Heart left ventricle (tissue), 16 donors: ENCODE measurements around the gene KLHL26. TPM values are rescaled to one million over a fixed set of nuclear protein-coding genes. Genes with fewer than 3 reads are reported as not detected.
"Not testable (repeated sequence)": the region's sequence is repeated elsewhere in the genome, so short reads cannot be mapped to it uniquely, and the experiment has no call there.

Experiments
- ATAC-seq, 4 donors: fragments of 200-7000 bp; cut with Tn5 transposase; one replicate each; pipeline ENCODE4 v1.9.1; 2020 to 2022; ENCODE audit warnings: moderate library complexity in 4 of 4, mild to moderate bottlenecking in 3 of 4, moderate number of reproducible peaks in 1 of 4
- DNase-seq, 5 donors: peaks; one replicate each; pipeline ENCODE4 v3.0.0-alpha.2; 2020
- H3K27ac ChIP-seq, 12 donors: fragments of 200-600 bp; sonication (generic) in 4 of 12; one replicate each; pipeline versions ENCODE4 v1.5.0 to v1.8.0; 2016 to 2022; ENCODE audit warnings: mild to moderate bottlenecking in 2 of 12
- H3K27me3 ChIP-seq, 9 donors: fragments of 200-600 bp; sonication (generic) in 2 of 9; one replicate each; pipeline versions ENCODE4 v1.5.1 to v1.8.0; 2016 to 2022; ENCODE audit warnings: mild to moderate bottlenecking in 3 of 9
- H3K36me3 ChIP-seq, 9 donors: fragments of 200-600 bp; sonication (generic) in 2 of 9; one replicate each; pipeline versions ENCODE4 v1.5.0 to v1.8.0; 2018 to 2022; ENCODE audit warnings: mild to moderate bottlenecking in 2 of 9
- H3K4me1 ChIP-seq, 12 donors: fragments of 200-600 bp; sonication (generic) in 4 of 12; one replicate each; pipeline versions ENCODE4 v1.5.0 to v1.8.0; 2016 to 2022; ENCODE audit warnings: mild to moderate bottlenecking in 3 of 12
- H3K4me3 ChIP-seq, 12 donors: fragments of 200-600 bp; sonication (generic) in 4 of 12; one replicate each; pipeline versions ENCODE4 v1.5.0 to v1.8.0; 2017 to 2022; ENCODE audit warnings: mild to moderate bottlenecking in 9 of 12, moderate library complexity in 4 of 12
- H3K9me3 ChIP-seq, 12 donors: fragments of 200-600 bp; sonication (generic) in 4 of 12; one replicate each; pipeline versions ENCODE4 v1.5.0 to v1.8.0; 2016 to 2022; ENCODE audit warnings: mild to moderate bottlenecking in 1 of 12
- CTCF ChIP-seq, 12 donors: fragments of 200-600 bp; sonication (generic) in 4 of 12; IDR thresholded peaks; one replicate each; pipeline versions ENCODE4 v1.5.0 to v1.8.0; 2018 to 2022; ENCODE audit warnings: antibody characterized with exemption in 12 of 12, mild to moderate bottlenecking in 5 of 12
- POLR2A ChIP-seq, 2 donors: fragments of 450-650 bp; IDR thresholded peaks; one replicate each; pipeline ENCODE4 v1.6.1; 2017; ENCODE audit warnings: antibody characterized with exemption in 2 of 2, mild to moderate bottlenecking in 2 of 2, moderate library complexity in 2 of 2
- WGBS, 4 donors: extraction: QIAGEN DNeasy Blood & Tissue Kit in 2 of 4; methylation state at CpG; one replicate each; pipeline versions ENCODE4 v1.1.5 to v1.1.7; 2013 to 2018; 5-methylcytosine and 5-hydroxymethylcytosine counted together
- intact Hi-C, 10 donors: fragments of 100-400 bp; cut with DNase I; formaldehyde crosslinking; loops; one replicate each; pipeline versions ENCODE4 v1.11.1 to v1.14.2; 2022
- polyA plus RNA-seq, 2 donors: library from polyadenylated mRNA; stranded (reverse); fragments of 200-250 nt; gene quantifications; one replicate each; pipeline ENCODE4 v1.2.3, GENCODE V29; 2013
- total RNA-seq, 9 donors: library from RNA; depleted of rRNA in 2 of 9; stranded (reverse); fragments of >200 nt in 2 of 9; fragmentation: NEBNext Ultra II Directional in 3 of 9; extraction: Animal tissue kit (Norgen Biotek cat#: 25700) in 3 of 9; gene quantifications; one replicate each; pipeline versions ENCODE4 v1.1.0 to v1.2.4, GENCODE V29; 2016 to 2023
- donor health status: ischemic (EF 13 %, LVEDD 7.1; RV severe dilation, severe dysfunction).
- donor health status: healthy with polysubstance abuse.
- donor health status: DM: no; HTN: yes; CAD: no.
- donor health status: DM: no; HTN: no; CAD: no.
- donor health status: ischemic (EF 25% LVEDD 6.9; RV normal size, moderate dysfunction).
- donor health status: ischemic (EF 25% LVEDD 5.7; RV mildly dilated, moderate dysfunction).
- donor health status: healthy.
- donor health status: DM: yes; HTN: yes; CAD: no.
- donor health status: ischemic (EF 35%, LVEDD 5.7; RV mildly dilated, moderate dysfunction).
- donor health status: nonischemic (EF 11% LVEDD 7.7; RV severe dilation, severe dysfunction).
- donor health status: DM: yes; HTN: yes; CAD: no.
- donor health status: PGD.
- donor health status: ischemic (EF 29% LVEDD 5.4; RV normal size, mild dysfunction).
- donor health status: nonischemic (EF 23%, LVEDD 6.1; RV moderate dilation, normal function).

KLHL26 gene
- total and polyA plus RNA-seq, 11 donors: 2.8 to 11.4 (median 5.8) TPM

- Histone ChIP-seq H3K27ac (no peak overlapping the region), H3K9me3 (no peaks in the 10 kb centered on the region), H3K4me3 (no peak overlapping the region), H3K27me3 (peaks cover 0 to 12% (median 0%) of the 10 kb centered on the region in 9 donors), H3K4me1 (peaks cover 4 to 50% (median 32%) of the 10 kb centered on the region in 12 donors), H3K36me3 (peaks cover 0 to 15% (median 11%) of the 10 kb centered on the region in 9 donors)
- WGBS, 4 donors: 86 to 96% (median 94%) methylated on average over 20 to 22 of the region's 22 CpGs
- no peak for TF ChIP-seq CTCF (IDR thresholded peaks at IDR 0.05)
- TF ChIP-seq POLR2A (IDR thresholded peaks at IDR 0.05): no peak
- intact Hi-C loops: loop anchor here in 7 of 10 donors (5.0 to 10.0 kb wide), 7 partner anchors 63 to 275 kb away; partner anchors contain the start of gene CRTC1 (in 3 of the 7)
- no peak for ATAC-seq
- no peak for DNase-seq
Observed at GRCh38 chr19:18591735-18592385, 45.0 kb upstream of the KLHL26 start.

GRCh38 chr19:18592732-18593131 is 44.1 kb upstream of the KLHL26 start:
- Histone ChIP-seq H3K36me3 (peaks cover 0 to 15% (median 11%) of the 10 kb centered on the region in 9 donors), H3K27me3 (peaks cover 0 to 16% (median 1%) of the 10 kb centered on the region in 9 donors), H3K4me1 (peaks cover 4 to 49% (median 32%) of the 10 kb centered on the region in 12 donors)
- H3K27ac ChIP-seq, ATAC-seq, H3K4me3 ChIP-seq, DNase-seq, H3K9me3 ChIP-seq: not testable (repeated sequence)
- intact Hi-C loops: loop anchor here in 7 of 10 donors (5.0 to 10.0 kb wide), 7 partner anchors 62 to 275 kb away; partner anchors contain the start of gene CRTC1 (in 3 of the 7)
- WGBS, 4 donors: 82 to 93% (median 90%) methylated on average over 5 of the region's 5 CpGs

GRCh38 chr19:18593367-18594095 is 43.3 kb upstream of the KLHL26 start:
- Histone ChIP-seq H3K27ac (peak overlapping the region in 3 of 12 donors; percentile 13 to 50 (median 28)), H3K4me1 (peaks cover 4 to 41% (median 29%) of the 10 kb centered on the region in 12 donors), H3K4me3 (peak overlapping the region in 6 of 12 donors; percentile 46 to 54 (median 48)), H3K36me3 (peaks cover 0 to 15% (median 11%) of the 10 kb centered on the region in 9 donors), H3K9me3 (no peaks in the 10 kb centered on the region), H3K27me3 (peaks cover 0 to 24% (median 9%) of the 10 kb centered on the region in 9 donors)
- WGBS, 4 donors: 34 to 44% (median 41%) methylated on average over 18 to 25 of the region's 25 CpGs
- DNase-seq (no peak), ATAC-seq (no peak)
- no peak for TF ChIP-seq POLR2A (IDR thresholded peaks at IDR 0.05)
- TF ChIP-seq CTCF (IDR thresholded peaks at IDR 0.05): no peak
- intact Hi-C loops: loop anchor here in 8 of 10 donors (1.0 to 10.0 kb wide), 10 partner anchors 61 to 274 kb away; partner anchors contain the start of gene CRTC1 (in 3 of the 8)

GRCh38 chr19:18594096-18594823 is 42.6 kb upstream of the KLHL26 start:
- no peaks in the 10 kb centered on the region for H3K9me3 ChIP-seq
- peak; percentile 68 to 87 (median 73) for DNase-seq
- peak; percentile 44 to 72 (median 65) for ATAC-seq
- TF ChIP-seq CTCF (IDR thresholded peaks at IDR 0.05): peak; percentile 49 to 94 (median 89)
- TF ChIP-seq POLR2A (IDR thresholded peaks at IDR 0.05): peak in 1 of 2 donors; percentile 33
- H3K27me3 ChIP-seq: peaks cover 0 to 30% (median 15%) of the 10 kb centered on the region in 9 donors
- H3K4me3 ChIP-seq: peak overlapping the region in 11 of 12 donors; percentile 12 to 54 (median 46)
- H3K4me1 ChIP-seq: peaks cover 4 to 39% (median 27%) of the 10 kb centered on the region in 12 donors
- peak overlapping the region in 6 of 12 donors; percentile 13 to 63 (median 28) for H3K27ac ChIP-seq
- WGBS, 4 donors: 1 to 3% (median 2%) methylated on average over 16 to 54 of the region's 54 CpGs
- peaks cover 0 to 15% (median 11%) of the 10 kb centered on the region in 9 donors for H3K36me3 ChIP-seq
- intact Hi-C loops: loop anchor here in 8 of 10 donors (1.0 to 10.0 kb wide), 10 partner anchors 61 to 273 kb away; partner anchors contain the start of gene CRTC1 (in 3 of the 8)
